ENCODE measurements around the gene MUSK. TPM values are rescaled to one million over a fixed set of nuclear protein-coding genes. Genes with fewer than 3 reads are reported as not detected.

The MUSK gene
- total RNA-seq, 1 donor from 2014 or later: not detected

DNA sequence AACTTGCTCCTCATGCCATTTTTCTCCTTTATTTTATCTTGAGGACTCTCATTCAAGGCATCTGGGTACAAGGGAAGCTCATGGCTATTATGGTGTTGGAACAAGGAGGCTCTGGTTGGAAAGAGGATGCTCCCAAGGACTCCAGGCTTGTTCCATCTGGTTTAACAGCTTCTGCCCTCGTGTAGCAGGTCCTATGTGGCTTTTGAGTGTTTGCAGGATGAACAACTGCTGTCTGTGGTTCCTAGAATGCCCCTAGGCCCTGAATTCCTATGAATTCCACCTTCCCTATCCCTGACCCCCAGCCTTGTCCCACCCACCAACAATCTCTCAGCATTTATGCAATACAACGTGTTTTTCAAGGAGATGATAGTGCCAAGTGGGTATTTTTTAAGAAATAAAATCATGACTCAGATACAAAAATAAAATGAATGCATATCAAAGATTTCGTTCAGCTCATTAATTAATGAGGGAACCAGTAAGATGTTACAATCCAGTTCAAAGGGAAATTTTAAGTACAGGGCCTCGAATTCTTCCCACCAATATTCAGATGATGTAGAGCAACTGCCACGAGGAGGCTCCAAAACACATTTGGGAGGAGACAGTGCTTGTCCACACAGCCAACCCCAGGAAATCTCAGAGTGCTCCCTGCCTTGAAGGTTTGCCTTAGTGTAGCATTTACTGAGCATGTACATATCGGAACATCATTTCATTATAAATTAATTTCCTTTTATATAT is 182.0 kb downstream of the MUSK start:
- intact Hi-C loops (cut with micrococcal nuclease): no loop called here

Other genes starting within 250 kb of the MUSK start
- gene SVEP1, start 89.0 kb upstream of the MUSK start, total RNA-seq: not detected in 2 replicates